Stomach (tissue), 9 donors: ENCODE measurements around the gene RAX2. TPM values are rescaled to one million over a fixed set of nuclear protein-coding genes. Genes with fewer than 3 reads are reported as not detected.

ENCODE experiments used
- DNase-seq, 2 donors: peaks; one replicate each; pipeline versions ENCODE4 v3.0.0 to v3.0.0-alpha.2; 2013 to 2019
- H3K27ac ChIP-seq, 5 donors: fragments of 200-600 bp in 4 of 5; sonication (generic) in 4 of 5; one replicate each; pipeline ENCODE4 v1.5.1; 2013 to 2019; ENCODE audit warnings: mild to moderate bottlenecking in 1 of 5, moderate library complexity in 1 of 5
- H3K27me3 ChIP-seq, 3 donors: fragments of 200-600 bp; sonication (generic); one replicate each; pipeline ENCODE4 v1.5.1; 2017 to 2019; ENCODE audit warnings: mixed run types in 1 of 3
- H3K36me3 ChIP-seq, 4 donors: fragments of 200-600 bp; sonication (generic); 1 replicate in 3 of 4; 2 replicates in 1 of 4; pipeline ENCODE4 v1.5.1; 2016 to 2019
- H3K4me1 ChIP-seq, 4 donors: fragments of 200-600 bp; sonication (generic); one replicate each; pipeline ENCODE4 v1.5.1; 2016 to 2019
- H3K4me3 ChIP-seq, 4 donors: fragments of 200-600 bp; sonication (generic) in 3 of 4; one replicate each; pipeline ENCODE4 v1.5.1; 2016 to 2019; ENCODE audit warnings: mild to moderate bottlenecking in 1 of 4
- H3K9me3 ChIP-seq, 4 donors: fragments of 200-600 bp; sonication (generic); one replicate each; pipeline ENCODE4 v1.5.1; 2016 to 2019
- CTCF ChIP-seq, 7 experiments: fragments of 450-650 bp in 4 of 7; fragments of 200-600 bp in 3 of 7; sonication (generic) in 3 of 7; IDR thresholded peaks; one replicate each; pipeline ENCODE4 v1.5.1; 2016 to 2019; ENCODE audit warnings: antibody characterized with exemption in 7 of 7, control low read depth in 2 of 7, mild to moderate bottlenecking in 1 of 7
- EP300 ChIP-seq: sonication (generic); formaldehyde crosslinking; IDR thresholded peaks from one replicate; pipeline ENCODE4 v1.6.1; 2017; ENCODE audit warnings: antibody characterized with exemption
- POLR2A ChIP-seq, 4 donors: fragments of 450-650 bp; IDR thresholded peaks; one replicate each; pipeline ENCODE4 v1.6.1; 2016; ENCODE audit warnings: antibody characterized with exemption in 4 of 4, control low read depth in 2 of 4, mild to moderate bottlenecking in 1 of 4, moderate library complexity in 1 of 4
- POLR2AphosphoS5 ChIP-seq, 3 donors: sonication (generic); formaldehyde crosslinking; IDR thresholded peaks; one replicate each; pipeline ENCODE4 v1.6.1; 2016; ENCODE audit warnings: antibody characterized with exemption in 3 of 3
- WGBS, 5 donors: extraction: QIAGEN DNeasy Blood & Tissue Kit in 3 of 5; methylation state at CpG; one replicate each; pipeline versions ENCODE4 v1.1.5 to v1.1.7; 2013 to 2018; 5-methylcytosine and 5-hydroxymethylcytosine counted together
- intact Hi-C: fragments of 100-400 bp; cut with DNase I; formaldehyde crosslinking; loops from one replicate; pipeline ENCODE4 v1.15.1; 2023; ENCODE audit warnings: low total_unique reads
- polyA plus RNA-seq, 3 donors: library from polyadenylated mRNA; stranded (reverse); fragments of 200-250 nt; gene quantifications; one replicate each; pipeline ENCODE4 v1.2.3, GENCODE V29; 2013
- total RNA-seq, 5 donors: library from RNA; depleted of rRNA; stranded (reverse); fragments of >200 nt; gene quantifications; one replicate each; pipeline versions ENCODE4 v1.1.0 to v1.2.3, GENCODE V29; 2014 to 2016
- donor health status: healthy with polysubstance abuse.
- donor health status: Bipolar disorder and iron deficiency.
- donor health status: healthy.

Gene RAX2
- total and polyA plus RNA-seq, 8 donors, result not detected

GRCh38 chr19:3780786-3781304 is 8.8 kb upstream of the RAX2 start:
- intact Hi-C loops, result no loop called here
- DNase-seq, result no peak
- Histone ChIP-seq H3K4me3 (no peak overlapping the region), H3K4me1 (peaks cover 0 to 12% (median 9%) of the 10 kb centered on the region in 4 donors), H3K36me3 (peaks cover 0 to 12% (median 0%) of the 10 kb centered on the region in 4 donors), H3K9me3 (peaks cover 20 to 26% (median 25%) of the 10 kb centered on the region in 4 donors), H3K27ac (no peak overlapping the region), H3K27me3 (peaks cover 6 to 62% (median 26%) of the 10 kb centered on the region in 3 donors)
- WGBS, 5 donors, result 84 to 89% (median 87%) methylated on average over 9 of the region's 9 CpGs
- TF ChIP-seq CTCF (IDR thresholded peaks at IDR 0.05) (no peak), POLR2AphosphoS5 (IDR thresholded peaks at IDR 0.05) (no peak), POLR2A (IDR thresholded peaks at IDR 0.05) (no peak), EP300 (no peak)

- intact Hi-C loops, result no loop called here
- WGBS, 5 donors, result 55 to 70% (median 65%) methylated on average over 10 to 44 of the region's 44 CpGs
- TF ChIP-seq POLR2A (IDR thresholded peaks at IDR 0.05) (no peak), EP300 (no peak), CTCF (IDR thresholded peaks at IDR 0.05) (no peak), POLR2AphosphoS5 (IDR thresholded peaks at IDR 0.05) (no peak)
- Histone ChIP-seq H3K36me3 (peaks cover 0 to 12% (median 0%) of the 10 kb centered on the region in 4 donors), H3K27ac (no peak overlapping the region), H3K27me3 (peaks cover 0 to 44% (median 8%) of the 10 kb centered on the region in 3 donors), H3K4me1 (no peaks in the 10 kb centered on the region), H3K9me3 (peaks cover 20 to 26% (median 25%) of the 10 kb centered on the region in 4 donors), H3K4me3 (no peak overlapping the region)
- DNase-seq, result no peak
Observed at GRCh38 chr19:3778899-3779723, 7.1 kb upstream of the RAX2 start.

GRCh38 chr19:3778104-3778867 is 6.3 kb upstream of the RAX2 start:
- intact Hi-C loops, result no loop called here
- Histone ChIP-seq H3K9me3 (peaks cover 20 to 26% (median 25%) of the 10 kb centered on the region in 4 donors), H3K4me3 (no peak overlapping the region), H3K36me3 (peaks cover 0 to 12% (median 0%) of the 10 kb centered on the region in 4 donors), H3K27me3 (peaks cover 0 to 36% (median 1%) of the 10 kb centered on the region in 3 donors), H3K4me1 (no peaks in the 10 kb centered on the region), H3K27ac (no peak overlapping the region)
- WGBS, 5 donors, result 78 to 84% (median 83%) methylated on average over 11 to 37 of the region's 37 CpGs
- no peak for TF ChIP-seq EP300
- no peak for TF ChIP-seq POLR2AphosphoS5 (IDR thresholded peaks at IDR 0.05)
- TF ChIP-seq CTCF (IDR thresholded peaks at IDR 0.05), result no peak
- TF ChIP-seq POLR2A (IDR thresholded peaks at IDR 0.05), result no peak
- DNase-seq, result no peak

GRCh38 chr19:3776479-3777040 is 4.5 kb upstream of the RAX2 start:
- H3K4me3 ChIP-seq, result no peak overlapping the region
- TF ChIP-seq CTCF (IDR thresholded peaks at IDR 0.05) (no peak), EP300 (no peak), POLR2AphosphoS5 (IDR thresholded peaks at IDR 0.05) (no peak), POLR2A (IDR thresholded peaks at IDR 0.05) (no peak)
- H3K9me3 ChIP-seq, result peaks cover 9 to 11% (median 10%) of the 10 kb centered on the region in 4 donors
- no peak for DNase-seq
- no peaks in the 10 kb centered on the region for H3K4me1 ChIP-seq
- H3K36me3 ChIP-seq, result peaks cover 0 to 1% (median 0%) of the 10 kb centered on the region in 4 donors
- peaks cover 0 to 19% (median 0%) of the 10 kb centered on the region in 3 donors for H3K27me3 ChIP-seq
- no peak overlapping the region for H3K27ac ChIP-seq
- WGBS, 5 donors, result 85 to 96% (median 90%) methylated on average over 1 of the region's 1 CpG
- intact Hi-C loops, result no loop called here
